HG02852 (cell line): ENCODE measurements around the gene RASD2.
"Not testable (repeated sequence)": the region's sequence is repeated elsewhere in the genome, so short reads cannot be mapped to it uniquely, and the experiment has no call there.

Source experiments
- ATAC-seq: cut with Tn5 transposase; IDR thresholded peaks from one replicate; pipeline ENCODE4 v1.9.1; 2021; ENCODE audit warnings: mild to moderate bottlenecking, moderate library complexity; ENCODE audit not compliant: unreplicated experiment

Gene RASD2, protein sequence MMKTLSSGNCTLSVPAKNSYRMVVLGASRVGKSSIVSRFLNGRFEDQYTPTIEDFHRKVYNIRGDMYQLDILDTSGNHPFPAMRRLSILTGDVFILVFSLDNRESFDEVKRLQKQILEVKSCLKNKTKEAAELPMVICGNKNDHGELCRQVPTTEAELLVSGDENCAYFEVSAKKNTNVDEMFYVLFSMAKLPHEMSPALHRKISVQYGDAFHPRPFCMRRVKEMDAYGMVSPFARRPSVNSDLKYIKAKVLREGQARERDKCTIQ

GRCh38 chr22:35540595-35541253, at the start of gene RASD2:
RASD2 (plus strand) TSS chr22:35540831; CDS start chr22:35546810, 5,979 bp downstream.
- ATAC-seq: no peak

- not testable (repeated sequence) for ATAC-seq
Measured at GRCh38 chr22:35491061-35491907, 49.3 kb upstream of the RASD2 start.

DNA sequence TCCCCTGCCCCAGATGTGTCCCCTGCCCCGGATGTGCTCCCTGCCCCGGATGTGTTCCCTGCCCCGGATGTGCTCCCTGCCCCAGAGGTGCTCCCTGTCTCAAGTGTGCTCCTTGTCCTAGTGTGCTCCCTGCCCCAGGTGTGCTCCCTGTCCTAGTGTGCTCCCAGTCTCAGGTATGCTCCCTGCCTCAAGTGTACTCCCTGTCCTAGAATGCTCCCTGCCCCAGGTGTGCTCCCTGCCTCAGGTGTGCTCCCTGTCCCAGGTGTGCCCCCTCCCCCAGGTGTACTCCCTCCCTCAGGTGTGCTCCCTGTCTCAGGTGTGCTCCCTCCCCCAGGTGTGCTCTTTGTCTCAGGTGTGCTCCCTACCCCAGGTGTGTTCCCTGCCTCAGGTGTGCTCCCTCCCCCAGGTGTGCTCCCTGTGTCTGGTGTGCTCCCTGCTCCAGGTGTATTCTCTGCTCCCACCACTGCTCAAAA, 48.7 kb upstream of the RASD2 start:
- ATAC-seq: no peak

DNA sequence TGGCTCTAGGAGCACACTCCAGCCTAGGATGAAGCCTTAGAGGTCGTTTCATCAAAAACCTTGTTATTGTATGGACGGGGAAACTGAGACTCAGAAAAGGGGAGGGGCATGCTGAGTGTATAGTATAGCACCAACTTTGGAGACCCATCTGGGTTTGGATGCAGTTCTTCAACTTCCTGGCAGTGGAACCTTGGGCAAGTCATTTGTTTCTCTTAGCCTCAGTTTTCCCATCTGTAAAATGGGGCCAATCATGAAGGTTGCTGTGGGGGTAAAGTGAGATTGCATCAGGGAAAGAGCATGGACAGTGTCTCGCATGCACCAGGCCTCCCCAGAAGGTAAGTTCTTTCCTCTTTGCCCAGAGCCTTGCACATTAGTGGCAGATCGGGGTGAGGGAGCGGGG, 47.6 kb upstream of the RASD2 start:
- no peak for ATAC-seq

GRCh38 chr22:35495711-35496110, 44.9 kb upstream of the RASD2 start:
- ATAC-seq: not testable (repeated sequence)

DNA sequence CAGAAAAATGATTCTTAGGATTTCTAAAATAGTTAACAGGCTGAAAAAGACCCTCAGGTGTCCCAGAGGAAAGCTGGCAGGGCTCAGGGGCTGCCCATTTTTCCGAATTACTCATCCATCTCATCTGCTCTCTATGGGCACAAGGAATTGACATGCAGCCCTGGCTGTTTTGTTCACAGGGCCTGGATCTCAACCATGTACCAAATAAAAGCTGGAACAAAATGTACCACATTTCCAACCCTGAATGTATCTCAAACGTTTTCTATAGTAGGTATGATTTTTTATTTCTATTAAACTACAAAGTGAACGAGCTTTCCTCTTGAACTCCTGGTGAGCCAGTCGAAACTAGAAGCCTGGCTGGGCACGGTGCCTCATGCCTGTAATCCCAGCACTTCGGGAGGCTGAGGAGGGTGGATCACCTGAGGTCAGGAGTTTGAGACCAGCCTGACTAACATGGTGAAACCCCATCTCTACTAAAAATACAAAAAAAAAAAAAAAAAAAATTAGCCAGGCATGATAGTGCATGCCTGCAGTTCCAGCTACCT, 43.8 kb upstream of the RASD2 start:
- no peak for ATAC-seq

GRCh38 chr22:35498026-35498800, 42.4 kb upstream of the RASD2 start:
- ATAC-seq: no peak

GRCh38 chr22:35502836-35503235, 37.8 kb upstream of the RASD2 start:
- no peak for ATAC-seq

DNA sequence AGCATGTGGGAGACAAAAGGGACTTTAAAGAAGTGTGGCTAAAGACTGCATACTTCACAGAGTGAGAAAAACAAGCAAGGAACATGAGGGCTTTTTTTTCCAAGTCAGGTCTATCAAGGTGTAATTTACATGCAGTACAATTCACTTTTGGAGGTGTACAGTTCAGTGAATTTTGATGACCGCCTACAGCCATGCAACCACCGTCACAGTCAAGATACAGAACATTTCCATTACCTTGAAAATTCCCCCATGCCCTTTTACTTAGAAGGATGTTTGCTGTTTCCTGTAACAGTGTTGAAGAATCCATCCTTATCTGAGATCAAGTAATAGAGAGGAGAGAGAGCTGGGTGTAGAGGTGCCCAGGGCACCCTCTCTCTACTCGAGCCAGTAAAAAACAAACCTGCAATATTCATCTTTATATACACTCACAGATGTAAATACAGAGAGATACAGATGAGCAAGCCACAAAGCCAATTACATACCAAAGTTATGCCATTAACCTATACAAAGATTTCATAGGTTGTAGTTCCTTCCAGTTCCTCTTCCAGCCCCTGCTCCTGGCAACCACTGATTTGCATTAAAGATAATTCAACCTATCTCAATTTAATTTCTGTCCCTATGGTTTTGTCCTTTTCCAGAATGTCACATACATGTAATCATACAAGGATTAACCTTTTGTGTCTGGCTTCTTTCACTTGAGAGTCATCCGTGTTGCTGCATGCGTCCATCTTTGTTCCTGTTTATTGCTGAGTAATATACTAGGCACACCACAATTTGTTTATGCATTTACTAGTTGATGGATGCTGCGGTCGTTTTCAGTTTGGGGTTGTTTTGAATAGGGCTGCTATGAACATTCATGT, 35.0 kb upstream of the RASD2 start:
- ATAC-seq: no peak

DNA sequence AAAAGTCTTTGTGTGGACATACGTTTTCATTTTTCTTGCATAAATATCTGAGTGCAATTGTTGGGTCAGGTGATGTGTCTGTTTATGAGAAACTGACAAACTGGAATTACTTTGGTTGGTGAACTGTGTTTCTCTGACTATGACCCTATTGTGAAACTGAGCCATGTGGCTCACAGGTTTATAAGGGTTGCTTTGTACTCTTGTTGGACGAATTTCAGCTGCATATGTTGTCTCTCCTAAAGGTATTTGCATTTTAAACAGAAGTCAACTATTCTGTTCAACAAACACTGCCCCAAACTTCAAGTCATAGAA, 34.4 kb upstream of the RASD2 start:
- no peak for ATAC-seq

DNA sequence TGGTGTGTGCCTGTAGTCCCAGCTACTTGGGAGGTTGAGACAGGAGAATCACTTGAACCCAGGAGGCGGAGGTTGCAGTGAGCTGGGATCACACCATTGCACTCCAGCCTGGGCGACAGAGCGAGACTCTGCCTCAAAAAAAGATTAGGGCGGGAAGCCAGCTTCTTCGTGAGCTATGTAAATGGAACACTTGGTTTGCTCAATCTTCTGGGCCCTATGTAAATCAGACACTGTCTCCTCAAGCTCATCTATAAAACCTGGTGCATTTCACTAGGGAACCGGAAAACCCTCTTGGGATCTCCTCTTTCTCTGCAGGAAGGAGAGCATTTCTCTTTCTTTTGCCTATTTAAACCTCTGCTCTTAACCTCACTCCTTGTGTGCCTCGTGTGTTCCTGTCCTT, 32.8 kb upstream of the RASD2 start:
- ATAC-seq: not testable (repeated sequence)

- no peak for ATAC-seq
Measured at GRCh38 chr22:35509451-35509850, 31.2 kb upstream of the RASD2 start.

- no peak for ATAC-seq
Measured at GRCh38 chr22:35509960-35510359, 30.7 kb upstream of the RASD2 start.

DNA sequence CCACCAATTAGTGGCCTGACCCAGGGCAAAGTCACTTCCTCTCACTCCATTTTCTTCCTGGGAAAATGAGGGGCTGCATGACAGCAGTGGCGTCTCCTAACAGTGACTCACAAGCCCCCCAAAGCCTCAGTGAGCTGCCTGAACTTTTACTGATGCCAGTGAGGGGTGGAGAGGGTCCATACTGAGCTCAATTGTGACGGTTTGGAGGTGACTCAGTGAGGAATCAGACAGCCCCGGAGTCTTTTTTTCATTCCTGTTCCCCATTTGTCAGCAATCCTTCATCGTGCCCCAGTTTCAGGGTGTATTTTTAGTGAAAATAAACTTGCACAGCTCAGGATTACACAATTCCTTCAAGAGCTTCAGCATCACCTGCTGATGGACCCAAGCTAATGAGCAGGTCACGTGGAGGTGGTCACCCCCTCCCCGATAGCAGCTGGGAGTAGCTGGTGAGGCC, 30.1 kb upstream of the RASD2 start:
- no peak for ATAC-seq

GRCh38 chr22:35510951-35511350, 29.7 kb upstream of the RASD2 start:
- no peak for ATAC-seq

DNA sequence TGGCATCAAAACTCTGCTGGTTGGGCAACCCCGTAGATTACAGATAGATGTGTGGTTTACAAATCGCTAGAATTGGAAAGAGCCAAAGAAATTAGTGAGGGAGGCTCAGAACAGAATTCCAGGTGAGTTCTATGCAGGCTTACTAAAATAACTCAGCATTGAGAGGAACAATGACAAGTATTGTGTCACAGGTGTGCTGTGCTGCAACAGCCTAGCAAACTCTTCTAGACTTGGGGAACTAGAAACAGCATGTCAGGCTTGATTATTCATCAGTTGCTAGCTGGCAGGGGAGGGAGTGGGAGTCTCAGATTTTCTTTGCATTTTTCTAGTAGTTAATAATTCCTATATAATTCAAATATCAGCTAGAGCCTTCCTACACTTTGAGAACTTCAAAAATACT, 26.3 kb upstream of the RASD2 start:
- ATAC-seq: no peak

DNA sequence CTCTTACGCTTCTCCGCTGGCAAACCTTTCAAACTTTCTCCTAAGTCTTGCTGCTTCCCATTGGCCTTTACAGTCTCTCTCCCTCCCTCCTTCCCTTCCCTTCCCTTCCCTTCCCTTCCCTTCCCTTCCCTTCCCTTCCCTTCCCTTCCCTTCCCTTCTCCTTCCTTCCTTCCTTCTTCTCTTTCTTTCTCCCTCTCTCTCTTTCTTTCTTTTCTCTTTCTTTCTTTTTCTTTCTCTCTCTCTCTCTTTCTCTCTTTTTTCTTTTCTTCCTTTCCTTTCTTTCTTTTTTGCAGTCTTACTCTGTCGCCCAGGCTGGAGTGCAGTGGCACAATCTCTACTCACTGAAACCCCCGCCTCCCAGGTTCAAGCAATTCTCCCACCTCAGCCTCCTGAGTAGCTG, 24.7 kb upstream of the RASD2 start:
- ATAC-seq: not testable (repeated sequence)

DNA sequence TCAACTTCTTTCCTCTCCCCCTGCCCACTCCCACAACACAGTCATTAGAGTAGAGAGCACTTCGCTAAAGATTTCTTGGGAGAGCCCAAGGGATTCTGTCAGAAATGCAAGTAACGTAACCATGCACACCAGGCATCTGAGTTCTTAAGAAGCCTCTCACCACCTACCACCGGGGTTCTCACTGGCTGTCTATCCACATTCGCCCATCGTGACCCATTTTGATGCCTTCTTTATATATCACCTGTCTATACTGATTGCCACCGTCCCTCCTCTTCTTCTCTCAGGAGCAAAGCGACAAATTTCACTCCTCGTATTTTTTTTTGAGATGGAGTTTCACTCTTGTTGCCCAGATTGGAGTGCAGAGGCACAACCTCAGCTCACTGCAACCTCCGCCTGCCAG, 23.9 kb upstream of the RASD2 start:
- no peak for ATAC-seq

DNA sequence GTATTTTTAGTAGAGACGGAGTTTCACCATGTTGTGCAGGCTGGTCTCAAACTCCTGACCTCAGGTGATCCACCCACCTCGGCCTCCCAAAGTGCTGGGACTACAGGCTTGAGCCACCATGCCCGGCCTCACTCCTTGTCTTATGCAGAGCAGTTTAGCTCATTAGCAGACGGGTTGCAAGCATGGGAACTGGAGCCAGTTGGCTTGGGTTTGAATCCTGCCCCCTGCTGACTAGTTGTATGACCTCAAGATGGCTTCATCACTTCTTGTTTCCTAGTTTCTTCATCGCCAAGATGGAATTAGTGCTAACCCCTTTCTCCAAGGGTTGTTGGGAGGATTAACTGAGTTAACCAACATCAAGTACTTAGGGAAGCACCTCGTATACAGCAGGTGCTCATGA, 23.4 kb upstream of the RASD2 start:
- ATAC-seq: no peak
